Right lobe of liver (tissue), 4 donors: ENCODE measurements around the gene PRPF8.

Experiments
- POLR2A ChIP-seq: fragments of 450-650 bp; IDR thresholded peaks from one replicate; pipeline ENCODE4 v1.6.1; 2017; ENCODE audit warnings: antibody characterized with exemption, mild to moderate bottlenecking
- TF ChIP-seq, protein P1 (sequence below), 4 donors: fragments of 200-600 bp in 3 of 4; fragments of 450-650 bp in 1 of 4; IDR thresholded peaks; one replicate each; pipeline versions ENCODE4 v1.5.1 to v1.8.0; 2016 to 2022; ENCODE audit warnings: antibody characterized with exemption in 4 of 4, mild to moderate bottlenecking in 2 of 4
- donor health status: DM: no; HTN: no; CAD: no.
- donor health status: DM: no; HTN: no; CAD: no.
- donor health status: DM: no; HTN: yes; CAD: no.

DNA sequence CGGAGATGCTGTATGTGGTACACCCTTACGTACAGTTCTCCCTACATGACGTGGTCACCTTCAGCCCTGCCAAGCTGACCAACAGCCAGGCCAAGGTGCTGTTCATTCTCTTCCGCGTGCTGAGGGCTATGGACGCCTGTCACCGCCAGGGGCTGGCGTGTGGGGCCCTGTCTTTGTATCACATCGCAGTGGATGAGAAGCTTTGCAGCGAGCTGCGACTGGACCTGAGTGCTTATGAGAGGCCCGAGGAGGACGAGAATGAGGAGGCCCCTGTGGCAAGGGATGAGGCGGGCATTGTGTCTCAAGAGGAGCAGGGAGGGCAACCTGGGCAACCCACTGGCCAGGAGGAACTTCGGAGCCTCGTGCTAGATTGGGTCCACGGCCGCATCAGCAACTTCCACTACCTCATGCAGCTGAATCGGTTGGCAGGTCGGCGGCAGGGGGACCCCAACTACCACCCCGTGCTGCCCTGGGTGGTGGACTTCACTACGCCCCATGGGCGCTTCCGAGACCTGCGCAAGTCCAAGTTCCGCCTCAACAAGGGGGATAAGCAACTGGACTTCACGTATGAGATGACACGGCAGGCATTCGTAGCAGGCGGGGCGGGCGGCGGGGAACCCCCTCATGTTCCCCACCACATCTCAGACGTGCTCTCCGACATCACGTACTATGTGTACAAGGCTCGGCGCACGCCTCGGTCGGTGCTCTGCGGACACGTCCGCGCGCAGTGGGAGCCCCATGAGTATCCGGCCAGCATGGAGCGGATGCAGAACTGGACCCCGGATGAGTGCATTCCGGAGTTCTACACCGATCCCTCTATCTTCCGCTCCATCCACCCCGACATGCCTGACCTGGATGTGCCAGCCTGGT lies 41.2 kb upstream of the PRPF8 start:
- TF ChIP-seq, protein P1, sequence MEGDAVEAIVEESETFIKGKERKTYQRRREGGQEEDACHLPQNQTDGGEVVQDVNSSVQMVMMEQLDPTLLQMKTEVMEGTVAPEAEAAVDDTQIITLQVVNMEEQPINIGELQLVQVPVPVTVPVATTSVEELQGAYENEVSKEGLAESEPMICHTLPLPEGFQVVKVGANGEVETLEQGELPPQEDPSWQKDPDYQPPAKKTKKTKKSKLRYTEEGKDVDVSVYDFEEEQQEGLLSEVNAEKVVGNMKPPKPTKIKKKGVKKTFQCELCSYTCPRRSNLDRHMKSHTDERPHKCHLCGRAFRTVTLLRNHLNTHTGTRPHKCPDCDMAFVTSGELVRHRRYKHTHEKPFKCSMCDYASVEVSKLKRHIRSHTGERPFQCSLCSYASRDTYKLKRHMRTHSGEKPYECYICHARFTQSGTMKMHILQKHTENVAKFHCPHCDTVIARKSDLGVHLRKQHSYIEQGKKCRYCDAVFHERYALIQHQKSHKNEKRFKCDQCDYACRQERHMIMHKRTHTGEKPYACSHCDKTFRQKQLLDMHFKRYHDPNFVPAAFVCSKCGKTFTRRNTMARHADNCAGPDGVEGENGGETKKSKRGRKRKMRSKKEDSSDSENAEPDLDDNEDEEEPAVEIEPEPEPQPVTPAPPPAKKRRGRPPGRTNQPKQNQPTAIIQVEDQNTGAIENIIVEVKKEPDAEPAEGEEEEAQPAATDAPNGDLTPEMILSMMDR (IDR thresholded peaks at IDR 0.05): no peak
- no peak for TF ChIP-seq POLR2A
